Naive thymus-derived CD4-positive, alpha-beta T cell (primary cell): Measurements from ENCODE around the gene PRND. TPM values are rescaled to one million over a fixed set of nuclear protein-coding genes. Genes with fewer than 3 reads are reported as not detected.
A peak's percentile ranks its signal among the peaks of the same experiment; 100 is the strongest.

Source experiments
- ATAC-seq: fragments of 150-1000 bp; cut with Tn5 transposase; 2 replicates; pipeline ENCODE4 v1.10.0; 2021; ENCODE audit warnings: mild to moderate bottlenecking, moderate library complexity
- CTCF ChIA-PET: fragments of 350-600 bp; sonication (Branson Sonifier 250); formaldehyde crosslinking; loops from one replicate; lab custom pipeline; 2021; ENCODE audit warnings: antibody characterized with exemption; lab: Charles Lee
- POLR2A ChIA-PET: fragments of 350-600 bp; sonication (Branson Sonifier 250); formaldehyde crosslinking; loops from one replicate; lab custom pipeline; 2021; ENCODE audit warnings: antibody characterized with exemption, inconsistent platforms; lab: Charles Lee
- DNase-seq, 9 donors: peaks; one replicate each; pipeline versions ENCODE4 v3.0.0 to v3.0.0-alpha.2; 2020 to 2022; ENCODE audit warnings: mixed read lengths in 1 of 9
- H3K27ac ChIP-seq: one replicate; pipeline ENCODE4 v1.7.0; 2013; ENCODE audit warnings: mild to moderate bottlenecking, low read depth, low read length, moderate library complexity
- H3K27me3 ChIP-seq, 2 donors: one replicate each; pipeline ENCODE4 v1.7.0; 2013; ENCODE audit warnings: low read length in 2 of 2, mild to moderate bottlenecking in 2 of 2, moderate library complexity in 2 of 2; ENCODE audit not compliant: control insufficient read depth in 2 of 2, insufficient read depth in 2 of 2
- H3K36me3 ChIP-seq, 3 experiments: 1 replicate in 2 of 3; 2 replicates in 1 of 3; pipeline ENCODE4 v1.7.0; 2013; ENCODE audit warnings: low read length in 3 of 3, mild to moderate bottlenecking in 3 of 3, moderate library complexity in 1 of 3; ENCODE audit not compliant: insufficient read depth in 3 of 3, control insufficient read depth in 2 of 3
- H3K4me1 ChIP-seq, 2 donors: one replicate each; pipeline ENCODE4 v1.7.0; 2013; ENCODE audit warnings: low read length in 2 of 2, mild to moderate bottlenecking in 2 of 2, moderate library complexity in 1 of 2; ENCODE audit not compliant: control insufficient read depth in 2 of 2, insufficient read depth in 2 of 2
- H3K4me3 ChIP-seq: 2 replicates; pipeline ENCODE4 v1.7.0; 2013; ENCODE audit warnings: mild to moderate bottlenecking, low read length
- H3K9me3 ChIP-seq, 3 experiments: 1 replicate in 2 of 3; 2 replicates in 1 of 3; pipeline ENCODE4 v1.7.0; 2013; ENCODE audit warnings: low read length in 3 of 3; ENCODE audit not compliant: control insufficient read depth in 2 of 3
- H3K27ac Mint-ChIP-seq, 9 donors: one replicate each; pipeline ENCODE4 v1.8.0; 2020 to 2022; ENCODE audit warnings: mixed read lengths in 9 of 9, mild to moderate bottlenecking in 8 of 9, moderate library complexity in 5 of 9, inconsistent platforms in 2 of 9
- H3K27me3 Mint-ChIP-seq, 5 donors: one replicate each; pipeline ENCODE4 v1.8.0; 2021 to 2022; ENCODE audit warnings: mixed read lengths in 5 of 5, mild to moderate bottlenecking in 1 of 5
- H3K36me3 Mint-ChIP-seq, 5 donors: one replicate each; pipeline ENCODE4 v1.8.0; 2020 to 2022; ENCODE audit warnings: mixed read lengths in 5 of 5, mild to moderate bottlenecking in 3 of 5, inconsistent platforms in 1 of 5
- H3K4me1 Mint-ChIP-seq, 7 donors: one replicate each; pipeline ENCODE4 v1.8.0; 2020 to 2022; ENCODE audit warnings: mixed read lengths in 7 of 7, mild to moderate bottlenecking in 3 of 7, inconsistent platforms in 1 of 7
- H3K4me3 Mint-ChIP-seq, 10 donors: one replicate each; pipeline ENCODE4 v1.8.0; 2020 to 2022; ENCODE audit warnings: mild to moderate bottlenecking in 10 of 10, mixed read lengths in 10 of 10, moderate library complexity in 6 of 10, inconsistent platforms in 2 of 10
- H3K9me3 Mint-ChIP-seq, 11 donors: one replicate each; pipeline ENCODE4 v1.8.0; 2020 to 2022; ENCODE audit warnings: mixed read lengths in 11 of 11, mild to moderate bottlenecking in 4 of 11, inconsistent platforms in 1 of 11, moderate library complexity in 1 of 11
- intact Hi-C, 2 donors: fragments of 100-400 bp; cut with micrococcal nuclease; formaldehyde crosslinking; loops; one replicate each; pipeline ENCODE4 v1.15.1; 2023
- polyA plus RNA-seq, 2 donors: library from polyadenylated mRNA; unstranded; fragments of 300-500 nt; fragmentation: Illumina TruSeq; gene quantifications; one replicate each; pipeline ENCODE4 v1.2.3, GENCODE V29; 2021
- total RNA-seq, 6 experiments: library from RNA in 5 of 6; stranded (reverse) in 5 of 6; gene quantifications; 1 replicate in 5 of 6; 2 replicates in 1 of 6; pipeline ENCODE4 v1.2.3 and lab custom pipeline; 2021 to 2026

Gene PRND
- total and polyA plus RNA-seq, 7 experiments from 2014 or later = 0.05 to 0.12 TPM; not detected in 5

DNA sequence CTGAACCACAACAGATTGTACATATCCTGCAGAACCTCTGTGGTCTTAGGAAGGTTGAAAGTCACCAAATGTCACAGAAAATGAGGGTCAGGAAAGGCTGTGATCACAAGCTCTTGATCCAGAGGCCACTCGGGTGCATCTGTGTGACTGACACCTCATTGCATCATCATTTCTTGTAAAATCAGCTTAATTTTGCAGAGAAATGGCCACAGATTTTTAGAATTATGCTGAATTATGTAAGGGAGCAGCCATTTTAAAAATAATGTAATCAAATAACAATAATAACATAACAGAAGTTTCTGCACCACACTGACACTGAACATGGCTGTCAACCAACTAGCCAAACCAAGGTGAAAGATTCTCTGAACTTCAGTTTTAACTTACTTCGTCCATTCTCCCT, 32.5 kb upstream of the PRND start:
- ChIA-PET CTCF (no interaction called here), POLR2A (interaction anchor here (0.6 to 1.1 kb wide), 2 partner anchors 9 to 229 kb away, joined by 3 to 4 read pairs; no protein-coding TSS in a partner anchor)
- Histone ChIP-seq H3K36me3 (no peaks in the 10 kb centered on the region), H3K27ac (no peak overlapping the region), H3K9me3 (no peaks in the 10 kb centered on the region), H3K27me3 (no peaks in the 10 kb centered on the region), H3K4me3 (no peak overlapping the region), H3K4me1 (peaks cover 20 to 27% of the 10 kb centered on the region in 2 donors)
- DNase-seq (no peak), ATAC-seq (no peak)
- H3K9me3 Mint-ChIP-seq = peaks cover 0 to 2% (median 0%) of the 10 kb centered on the region in 11 donors
- H3K4me1 Mint-ChIP-seq = peaks cover 54 to 78% (median 68%) of the 10 kb centered on the region in 7 donors
- intact Hi-C loops = no loop called here
- peaks cover 6 to 18% (median 12%) of the 10 kb centered on the region in 5 donors for H3K36me3 Mint-ChIP-seq
- H3K27me3 Mint-ChIP-seq = no peaks in the 10 kb centered on the region
- peak overlapping the region in 6 of 9 donors; percentile 49 to 74 (median 60) for H3K27ac Mint-ChIP-seq
- H3K4me3 Mint-ChIP-seq = peak overlapping the region in 6 of 10 donors; percentile 1 to 54 (median 40)

DNA sequence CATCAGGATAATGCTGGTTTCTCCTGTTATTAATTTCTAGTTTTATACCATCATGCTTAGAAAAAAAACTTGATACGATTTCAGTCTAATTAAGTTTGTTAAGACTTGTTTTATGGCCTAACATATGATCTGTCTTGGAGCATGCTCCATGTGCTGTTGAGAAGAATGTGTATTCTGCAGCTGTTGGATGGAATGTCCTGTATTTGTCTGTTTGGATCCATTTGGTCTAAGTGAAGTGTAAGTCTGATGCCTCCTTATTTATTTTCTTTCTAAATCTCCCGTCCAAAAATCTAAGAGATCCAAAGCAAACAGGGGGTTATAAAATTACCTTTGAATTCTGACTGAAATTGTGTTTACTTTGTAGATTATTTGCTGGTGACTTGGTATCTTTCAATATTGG, 30.0 kb upstream of the PRND start:
- Histone ChIP-seq H3K4me1 (peaks cover 6 to 11% of the 10 kb centered on the region in 2 donors), H3K27me3 (no peaks in the 10 kb centered on the region), H3K36me3 (no peaks in the 10 kb centered on the region), H3K27ac (no peak overlapping the region), H3K4me3 (no peak overlapping the region), H3K9me3 (no peaks in the 10 kb centered on the region)
- Mint-ChIP-seq H3K4me3 (no peak overlapping the region), H3K36me3 (peaks cover 6 to 25% (median 21%) of the 10 kb centered on the region in 5 donors), H3K4me1 (peaks cover 50 to 79% (median 66%) of the 10 kb centered on the region in 7 donors), H3K27me3 (no peaks in the 10 kb centered on the region), H3K9me3 (peaks cover 0 to 2% (median 0%) of the 10 kb centered on the region in 11 donors), H3K27ac (no peak overlapping the region)
- CTCF ChIA-PET = no interaction called here
- intact Hi-C loops = no loop called here
- POLR2A ChIA-PET = no interaction called here
- ATAC-seq (no peak), DNase-seq (no peak)

DNA sequence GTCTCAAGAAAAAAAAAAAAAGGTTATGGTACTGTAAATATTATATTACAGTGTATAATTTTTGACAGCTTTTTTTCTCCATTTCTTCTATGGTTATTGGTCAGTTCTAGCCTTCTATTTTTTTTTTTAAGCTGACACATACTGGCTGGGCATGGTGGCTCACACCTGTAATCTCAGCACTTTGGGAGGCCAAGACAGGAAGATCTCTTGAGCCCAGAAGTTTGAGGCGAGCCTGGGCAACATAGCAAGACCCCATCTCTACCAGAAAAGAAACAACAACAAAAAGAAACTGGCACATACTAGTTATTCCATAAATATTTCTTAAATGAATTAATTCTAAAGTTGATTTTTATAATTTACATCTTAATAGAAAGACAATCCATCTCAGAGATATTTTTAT, 27.6 kb upstream of the PRND start:
- H3K27ac Mint-ChIP-seq = no peak overlapping the region
- Histone ChIP-seq H3K4me1 (peaks cover 0 to 13% of the 10 kb centered on the region in 2 donors), H3K36me3 (peaks cover 0 to 3% (median 0%) of the 10 kb centered on the region in 3 experiments)

DNA sequence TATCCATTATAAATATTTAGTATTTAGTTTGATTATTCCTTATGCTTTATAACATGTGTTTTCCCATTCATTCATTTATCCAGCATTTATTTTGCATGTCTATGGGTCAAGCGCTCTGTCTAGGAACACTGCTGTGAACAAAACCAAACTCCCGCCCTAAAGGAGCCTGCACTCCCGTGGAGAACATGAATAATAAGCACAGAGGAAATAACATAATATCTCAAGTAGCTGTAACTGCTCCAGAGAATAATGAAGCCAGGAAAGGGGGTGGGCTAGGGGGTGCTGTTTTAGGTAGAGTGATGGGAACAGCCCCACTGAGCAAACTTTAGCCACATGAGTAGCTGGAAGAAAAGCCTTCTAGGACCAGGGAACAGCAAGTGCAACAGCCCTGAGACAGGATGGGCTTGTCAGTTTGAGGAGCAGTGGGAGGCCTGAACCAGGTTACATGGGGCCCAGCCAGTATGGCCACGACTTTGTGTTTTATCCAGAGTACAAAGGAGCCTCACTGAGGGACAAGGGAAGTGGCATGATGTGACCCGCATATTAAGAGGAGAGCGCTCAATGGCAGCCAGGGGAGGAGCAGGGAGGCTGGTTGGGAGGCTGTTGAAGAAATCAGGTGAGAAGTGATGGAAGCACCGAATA, 24.4 kb upstream of the PRND start:
- peaks cover 0 to 19% (median 8%) of the 10 kb centered on the region in 3 experiments for H3K36me3 ChIP-seq
- CTCF ChIA-PET = no interaction called here
- Mint-ChIP-seq H3K9me3 (no peaks in the 10 kb centered on the region), H3K4me1 (peaks cover 13 to 43% (median 32%) of the 10 kb centered on the region in 7 donors), H3K27ac (peak overlapping the region in 4 of 9 donors; percentile 0 to 60 (median 26)), H3K4me3 (no peak overlapping the region), H3K27me3 (no peaks in the 10 kb centered on the region), H3K36me3 (peaks cover 6 to 38% (median 25%) of the 10 kb centered on the region in 5 donors)
- H3K27ac ChIP-seq = no peak overlapping the region
- no peak overlapping the region for H3K4me3 ChIP-seq
- H3K4me1 ChIP-seq = peaks cover 0 to 6% of the 10 kb centered on the region in 2 donors
- no peaks in the 10 kb centered on the region for H3K27me3 ChIP-seq
- DNase-seq (no peak), ATAC-seq (no peak)
- POLR2A ChIA-PET = interaction anchor here (0.6 to 1.3 kb wide), 2 partner anchors 9 to 254 kb away, joined by 3 to 4 read pairs; no protein-coding TSS in a partner anchor
- intact Hi-C loops = no loop called here
- H3K9me3 ChIP-seq = no peaks in the 10 kb centered on the region

More for the DNA sequence above, 27.6 kb upstream of the PRND start:
- Histone ChIP-seq H3K9me3 (no peaks in the 10 kb centered on the region), H3K27me3 (no peaks in the 10 kb centered on the region), H3K27ac (no peak overlapping the region), H3K4me3 (no peak overlapping the region)
- DNase-seq (no peak), ATAC-seq (no peak)
- POLR2A ChIA-PET = no interaction called here
- Mint-ChIP-seq H3K36me3 (peaks cover 6 to 26% (median 24%) of the 10 kb centered on the region in 5 donors), H3K27me3 (no peaks in the 10 kb centered on the region), H3K4me1 (peaks cover 36 to 72% (median 59%) of the 10 kb centered on the region in 7 donors), H3K9me3 (no peaks in the 10 kb centered on the region), H3K4me3 (no peak overlapping the region)
- intact Hi-C loops = no loop called here
- CTCF ChIA-PET = interaction anchor here (1.0 kb wide), 1 partner anchor 26 kb away, joined by 3 read pairs; no protein-coding TSS in a partner anchor

DNA sequence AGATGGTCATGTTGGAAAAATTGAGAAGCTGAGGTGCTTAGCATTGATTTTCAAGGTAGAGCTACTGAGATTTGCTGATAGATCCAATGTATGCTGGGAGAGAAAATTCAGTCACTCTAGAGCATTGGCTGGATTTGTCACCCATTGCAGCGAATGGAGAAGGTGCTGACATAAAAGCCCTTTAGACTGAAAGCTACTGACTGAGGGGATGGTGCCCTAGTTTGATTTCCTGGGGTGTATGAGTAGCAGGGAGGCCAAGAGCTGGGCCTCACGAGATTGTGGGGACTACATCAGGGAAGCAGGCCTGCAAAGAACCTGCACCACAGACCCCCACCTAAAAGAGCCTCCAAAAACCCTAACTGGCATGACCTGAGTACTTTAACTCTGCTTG, 23.9 kb upstream of the PRND start:
- H3K4me3 ChIP-seq = no peak overlapping the region
- H3K9me3 ChIP-seq = no peaks in the 10 kb centered on the region
- H3K4me1 ChIP-seq = peaks cover 0 to 6% of the 10 kb centered on the region in 2 donors
- Mint-ChIP-seq H3K9me3 (no peaks in the 10 kb centered on the region), H3K4me3 (no peak overlapping the region), H3K4me1 (peaks cover 12 to 39% (median 30%) of the 10 kb centered on the region in 7 donors), H3K36me3 (peaks cover 5 to 36% (median 22%) of the 10 kb centered on the region in 5 donors), H3K27ac (peak overlapping the region in 3 of 9 donors; percentile 44 to 60 (median 51)), H3K27me3 (no peaks in the 10 kb centered on the region)
- peaks cover 0 to 19% (median 8%) of the 10 kb centered on the region in 3 experiments for H3K36me3 ChIP-seq
- H3K27ac ChIP-seq = no peak overlapping the region
- no peaks in the 10 kb centered on the region for H3K27me3 ChIP-seq
- ChIA-PET POLR2A (interaction anchor here (1.3 kb wide), 1 partner anchor 9 kb away, joined by 4 read pairs; no protein-coding TSS in a partner anchor), CTCF (no interaction called here)
- ATAC-seq = no peak
- DNase-seq = no peak
- intact Hi-C loops = no loop called here

DNA sequence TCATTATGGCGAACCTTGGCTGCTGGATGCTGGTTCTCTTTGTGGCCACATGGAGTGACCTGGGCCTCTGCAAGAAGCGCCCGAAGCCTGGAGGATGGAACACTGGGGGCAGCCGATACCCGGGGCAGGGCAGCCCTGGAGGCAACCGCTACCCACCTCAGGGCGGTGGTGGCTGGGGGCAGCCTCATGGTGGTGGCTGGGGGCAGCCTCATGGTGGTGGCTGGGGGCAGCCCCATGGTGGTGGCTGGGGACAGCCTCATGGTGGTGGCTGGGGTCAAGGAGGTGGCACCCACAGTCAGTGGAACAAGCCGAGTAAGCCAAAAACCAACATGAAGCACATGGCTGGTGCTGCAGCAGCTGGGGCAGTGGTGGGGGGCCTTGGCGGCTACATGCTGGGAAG, 22.5 kb upstream of the PRND start:
- Histone ChIP-seq H3K4me3 (no peak overlapping the region), H3K27me3 (no peaks in the 10 kb centered on the region), H3K9me3 (no peaks in the 10 kb centered on the region), H3K36me3 (peaks cover 0 to 19% (median 8%) of the 10 kb centered on the region in 3 experiments), H3K4me1 (peaks cover 0 to 6% of the 10 kb centered on the region in 2 donors), H3K27ac (no peak overlapping the region)
- Mint-ChIP-seq H3K4me3 (no peak overlapping the region), H3K4me1 (peaks cover 8 to 33% (median 23%) of the 10 kb centered on the region in 7 donors), H3K36me3 (peaks cover 0 to 26% (median 14%) of the 10 kb centered on the region in 5 donors), H3K9me3 (no peaks in the 10 kb centered on the region), H3K27me3 (no peaks in the 10 kb centered on the region), H3K27ac (peak overlapping the region in 1 of 9 donors; percentile 19)
- DNase-seq = no peak
- ATAC-seq = no peak
- ChIA-PET POLR2A (no interaction called here), CTCF (no interaction called here)
- intact Hi-C loops = no loop called here
